Urothelium cell line (cell line): ENCODE data around the gene LAMC3.

ENCODE experiments used
- DNase-seq: peaks from one replicate; pipeline ENCODE4 v3.0.0; 2011; ENCODE audit warnings: low spot score, mixed read lengths
- FAIRE-seq: peaks from 2 replicates; lab custom pipeline; 2011; peaks lifted over from hg19 to GRCh38; lab: Jason Lieb, UNC

Gene LAMC3

DNA sequence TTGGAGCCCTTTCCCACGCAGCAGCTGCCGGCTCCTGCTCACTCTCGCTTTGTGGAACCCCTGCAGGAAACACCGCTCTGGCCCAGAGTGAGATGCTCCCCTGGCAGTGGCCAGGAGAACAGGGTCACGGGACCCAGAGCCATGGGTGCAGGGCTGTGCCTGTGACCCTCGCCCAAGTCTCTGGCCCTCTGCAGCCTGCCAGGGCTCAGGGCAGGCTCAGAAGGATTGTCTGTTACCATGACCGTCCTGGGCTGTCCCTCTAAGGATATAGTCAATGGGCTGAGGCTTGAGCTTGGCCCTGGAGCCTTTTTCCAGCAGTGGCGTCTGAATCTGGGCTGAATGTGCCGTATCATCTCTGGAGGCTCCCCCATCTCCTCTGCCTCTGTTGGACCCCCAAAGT, 58.7 kb downstream of the LAMC3 start:
- no peak for FAIRE-seq
- DNase-seq: no peak

DNA sequence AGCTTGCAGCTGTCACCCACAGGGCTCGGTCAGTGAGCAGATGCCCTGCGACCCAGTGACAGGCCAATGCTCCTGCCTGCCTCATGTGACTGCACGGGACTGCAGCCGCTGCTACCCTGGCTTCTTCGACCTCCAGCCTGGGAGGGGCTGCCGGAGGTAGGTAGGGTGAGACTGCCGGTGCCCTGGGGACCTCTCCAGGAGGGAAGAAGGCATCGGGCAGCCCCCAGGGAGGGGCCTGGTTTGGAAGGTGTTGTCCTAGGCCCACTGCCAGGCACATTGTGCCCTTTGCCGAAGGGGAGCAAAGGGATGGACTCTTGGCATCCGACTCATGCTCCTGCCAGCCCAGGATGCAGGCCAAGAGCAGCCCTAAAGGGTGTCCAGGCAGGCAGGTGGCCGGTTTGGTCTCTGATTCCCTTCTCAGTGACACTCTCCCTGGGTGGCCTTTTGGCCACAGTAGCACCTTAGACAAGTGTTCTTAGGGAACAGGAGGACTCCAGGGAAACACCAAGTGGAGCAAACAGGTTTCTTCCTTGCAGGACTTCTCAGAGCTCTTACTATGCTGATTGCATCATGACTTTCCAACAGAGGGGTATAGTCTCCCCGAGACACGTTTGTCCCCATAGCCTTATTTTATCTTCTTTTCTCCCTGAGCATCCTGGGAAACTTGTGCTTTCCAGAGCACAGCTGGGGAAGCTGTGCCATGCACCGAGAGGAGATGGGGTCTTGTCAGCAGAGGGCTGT, 59.3 kb downstream of the LAMC3 start:
- DNase-seq (no peak), FAIRE-seq (no peak)

DNA sequence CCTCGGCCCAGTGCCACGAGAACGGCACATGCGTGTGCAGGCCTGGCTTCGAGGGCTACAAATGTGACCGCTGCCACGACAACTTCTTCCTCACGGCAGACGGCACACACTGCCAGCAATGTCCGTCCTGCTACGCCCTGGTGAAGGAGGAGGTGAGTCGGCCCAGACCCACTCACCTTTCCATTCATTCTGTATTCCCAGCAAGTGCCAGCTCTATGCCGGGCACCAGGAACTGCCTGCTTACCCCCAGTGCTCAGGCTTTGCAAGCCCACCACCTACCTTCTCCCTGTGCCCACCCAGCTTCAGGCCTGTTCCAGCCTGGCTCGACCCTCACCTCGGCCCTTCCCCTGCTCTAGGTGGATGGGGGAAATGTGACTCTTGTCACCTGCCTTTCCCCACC, 60.7 kb downstream of the LAMC3 start:
- FAIRE-seq: no peak
- no peak for DNase-seq

DNA sequence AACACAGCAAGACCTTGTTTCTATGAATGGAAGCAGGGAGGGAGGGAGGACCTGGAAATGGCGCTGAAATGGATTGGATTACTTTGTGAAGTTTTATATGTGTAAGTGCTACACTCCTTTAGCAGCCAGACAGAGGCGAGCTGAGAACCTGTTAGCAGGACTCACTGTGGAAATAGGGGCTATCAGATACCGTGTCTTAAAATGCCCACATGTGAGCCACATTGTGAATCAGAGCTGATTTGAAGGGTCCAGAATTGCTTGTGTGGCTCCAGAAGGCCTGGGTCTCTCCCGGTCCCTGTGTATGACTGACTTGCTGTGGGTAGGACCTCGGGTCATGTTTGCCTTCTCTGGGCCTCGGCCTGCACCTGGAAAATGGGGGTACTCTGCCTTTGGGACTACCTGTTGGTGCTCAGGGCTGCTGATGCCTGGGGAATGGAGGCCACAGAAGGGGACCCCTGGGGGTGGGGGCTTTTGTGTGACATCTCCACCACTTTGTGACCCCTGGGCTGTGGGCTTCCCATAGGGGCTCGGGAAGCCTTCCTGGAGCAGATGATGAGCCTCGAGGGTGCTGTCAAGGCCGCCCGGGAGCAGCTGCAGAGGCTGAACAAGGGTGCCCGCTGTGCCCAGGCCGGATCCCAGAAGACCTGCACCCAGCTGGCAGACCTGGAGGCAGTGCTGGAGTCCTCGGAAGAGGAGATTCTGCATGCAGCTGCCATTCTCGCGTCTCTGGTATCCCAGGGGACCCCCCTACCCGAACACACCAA, 63.3 kb downstream of the LAMC3 start:
- FAIRE-seq: no peak
- DNase-seq: no peak

DNA sequence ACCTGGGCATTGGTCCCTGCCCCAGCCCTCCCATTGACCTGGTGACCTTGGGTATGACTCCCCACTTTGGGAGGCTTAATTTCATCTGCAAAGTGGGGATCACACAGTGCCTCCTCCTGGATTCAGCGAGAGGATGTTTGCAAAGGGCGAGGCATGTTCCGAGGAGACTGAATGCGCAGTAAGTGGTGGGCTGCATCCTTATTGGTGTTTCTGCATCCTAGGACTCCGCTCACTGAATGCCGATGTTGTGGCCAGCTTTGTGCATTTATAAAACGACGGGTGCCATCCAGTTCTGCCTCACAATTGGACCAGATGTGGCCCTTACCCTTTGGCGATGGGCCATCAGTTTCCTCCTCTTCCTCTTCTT, 63.9 kb downstream of the LAMC3 start:
- FAIRE-seq (no peak), DNase-seq (no peak)

DNA sequence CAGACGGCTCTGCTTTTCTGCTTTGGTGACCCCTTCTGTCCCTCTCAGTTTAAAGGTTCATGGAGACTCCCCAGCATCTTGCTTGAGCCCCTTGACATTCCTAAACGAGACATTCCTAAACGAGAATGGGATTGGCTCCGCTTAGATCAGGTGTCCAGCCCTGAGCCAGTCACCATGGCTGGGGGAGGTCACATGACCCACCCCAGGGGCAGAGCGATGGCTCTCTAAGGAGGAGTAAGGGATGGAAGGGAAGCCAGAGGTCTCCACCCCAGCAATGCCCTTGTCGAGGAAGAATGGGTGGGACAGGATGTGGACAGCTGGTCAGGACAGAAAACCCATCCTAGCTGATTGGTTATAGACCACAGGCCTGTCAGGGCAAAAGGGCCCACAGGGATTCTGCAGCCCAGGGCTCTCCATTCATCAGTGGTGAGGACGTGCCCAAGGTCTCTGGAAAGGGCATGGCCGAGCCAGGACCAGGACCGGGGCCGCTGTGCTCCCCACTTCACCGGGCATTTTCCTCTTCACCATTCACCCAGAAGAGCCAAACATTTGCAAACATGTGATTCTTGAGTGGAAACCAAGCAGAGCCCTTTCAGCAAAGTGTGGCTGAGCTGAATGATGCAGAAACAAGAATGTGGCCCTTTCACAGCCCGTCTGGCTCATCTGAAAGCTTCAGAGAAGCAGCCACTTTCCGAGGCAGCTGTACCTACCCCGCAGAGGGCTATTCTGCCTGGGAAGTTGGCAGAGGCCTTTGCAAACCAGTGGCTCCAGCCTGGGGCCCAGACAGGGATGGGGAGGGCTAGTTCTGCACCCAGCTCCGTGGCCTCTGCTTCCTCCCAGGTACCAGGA, 67.6 kb downstream of the LAMC3 start:
- DNase-seq: no peak
- no peak for FAIRE-seq

DNA sequence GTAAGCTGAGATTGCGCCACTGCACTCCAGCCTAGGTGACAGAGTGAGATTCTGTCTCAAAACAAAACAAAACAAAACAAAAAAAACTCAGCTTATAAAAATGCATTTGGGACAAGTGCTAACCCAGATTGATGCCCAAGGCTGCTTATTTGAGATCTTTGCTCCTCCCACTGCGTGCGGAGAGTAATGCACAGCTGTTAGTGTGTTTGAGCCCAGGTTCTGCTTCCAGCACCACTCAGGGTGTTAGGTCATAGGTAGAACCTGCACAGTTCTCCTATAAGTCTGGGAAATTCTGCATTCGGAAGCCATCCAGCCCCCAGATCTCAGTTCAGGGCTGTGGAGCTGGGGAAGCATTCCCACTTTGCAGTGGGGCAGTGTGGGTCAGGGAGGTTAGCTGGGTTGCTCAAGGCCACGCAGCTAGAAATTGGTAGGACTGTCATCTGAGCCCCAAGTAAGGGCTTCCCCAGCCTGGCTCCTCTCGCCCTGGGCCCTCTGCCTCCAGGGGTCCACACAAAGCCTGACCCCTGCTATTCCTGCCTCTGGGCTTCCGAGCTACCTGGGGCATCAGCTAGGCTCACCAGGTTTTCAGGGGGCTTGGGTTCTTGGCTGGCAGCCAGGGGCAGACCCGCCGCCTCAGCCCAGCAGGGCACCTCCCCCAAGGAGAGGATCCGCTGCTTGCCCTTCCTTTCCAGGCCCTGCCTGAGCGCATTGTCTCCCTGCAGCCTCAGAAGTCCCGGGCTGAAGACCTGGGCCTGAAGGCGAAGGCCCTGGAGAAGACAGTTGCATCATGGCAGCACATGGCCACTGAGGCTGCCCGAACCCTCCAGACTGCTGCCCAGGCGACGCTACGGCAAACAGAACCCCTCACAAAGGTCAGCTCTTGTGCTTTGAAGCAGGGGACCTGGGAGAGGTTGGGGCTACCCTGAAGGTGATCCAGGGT, 69.7 kb downstream of the LAMC3 start:
- no peak for FAIRE-seq

DNA sequence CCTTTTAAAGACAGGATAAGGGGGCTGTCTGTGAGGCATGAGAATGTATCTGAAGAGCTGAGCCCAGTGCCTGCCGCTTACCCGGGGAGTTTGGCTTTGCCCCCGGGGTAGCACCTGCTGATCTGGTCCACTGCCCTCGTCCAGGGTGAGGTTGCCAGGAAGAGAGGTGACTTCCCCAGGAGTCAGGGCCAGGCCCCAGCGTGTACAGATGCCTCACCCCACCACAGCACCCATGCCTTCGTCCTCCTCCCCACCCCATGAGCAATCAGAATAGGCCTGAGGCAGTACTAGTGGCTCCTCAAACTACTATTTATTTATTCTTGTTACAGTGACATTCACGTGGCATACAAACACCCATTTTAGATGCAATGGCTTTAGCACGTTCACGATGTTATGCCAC, 71.6 kb downstream of the LAMC3 start:
- FAIRE-seq: no peak
- DNase-seq: no peak

More for the DNA sequence above, 69.7 kb downstream of the LAMC3 start:
- no peak for DNase-seq

DNA sequence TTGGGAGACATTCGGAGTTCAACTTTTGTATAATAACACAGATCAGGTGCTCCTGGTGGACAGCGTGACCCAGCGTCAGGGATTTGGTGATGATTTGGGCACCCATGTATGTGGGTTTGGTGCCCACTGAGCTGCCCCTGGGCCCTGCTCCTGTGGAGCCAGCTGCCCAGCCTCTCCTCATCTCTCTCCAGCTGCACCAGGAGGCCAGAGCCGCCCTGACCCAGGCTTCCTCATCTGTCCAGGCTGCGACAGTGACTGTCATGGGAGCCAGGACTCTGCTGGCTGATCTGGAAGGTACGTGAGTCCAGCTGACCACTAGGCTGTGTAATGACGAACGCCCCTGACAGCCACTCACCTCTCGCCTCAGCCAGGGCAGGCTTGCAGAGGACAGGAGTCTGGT, 72.9 kb downstream of the LAMC3 start:
- no peak for DNase-seq
- FAIRE-seq: no peak

DNA sequence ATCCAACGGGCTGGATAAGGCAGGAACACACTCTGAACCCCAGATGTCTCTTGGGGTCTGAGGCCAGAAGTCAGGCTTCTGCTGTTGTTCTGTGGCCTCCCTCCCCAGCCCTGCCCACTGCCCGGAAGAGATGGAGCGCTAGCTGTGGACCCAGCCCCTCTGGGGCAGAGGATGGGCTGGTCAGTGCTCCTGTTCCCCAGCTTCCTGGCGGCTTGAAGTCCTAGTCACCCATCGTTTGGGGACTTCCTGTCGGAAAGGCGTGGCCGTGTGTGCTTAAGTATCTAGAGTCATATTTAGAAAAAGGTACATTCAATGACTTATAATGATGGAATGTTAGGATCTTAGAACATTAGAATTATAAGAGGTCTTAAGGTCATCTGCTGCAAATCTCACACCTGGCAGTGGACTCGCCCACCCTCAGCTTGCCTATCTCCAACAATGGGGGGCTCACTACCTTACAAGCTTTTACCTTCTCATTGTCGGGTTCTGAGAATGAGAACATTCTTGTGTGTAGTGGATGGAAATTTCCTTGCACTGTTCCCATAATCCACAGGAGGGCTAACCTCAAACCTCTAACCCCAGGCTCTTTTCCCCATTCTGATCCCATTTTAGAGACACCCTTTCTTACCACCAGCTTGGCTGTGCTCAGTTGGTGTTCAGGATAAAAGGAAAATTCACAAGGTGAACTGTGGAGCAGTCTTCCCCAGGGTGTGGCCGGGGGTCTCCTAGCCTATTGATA, 74.0 kb downstream of the LAMC3 start:
- FAIRE-seq (no peak), DNase-seq (peak; percentile 19)

DNA sequence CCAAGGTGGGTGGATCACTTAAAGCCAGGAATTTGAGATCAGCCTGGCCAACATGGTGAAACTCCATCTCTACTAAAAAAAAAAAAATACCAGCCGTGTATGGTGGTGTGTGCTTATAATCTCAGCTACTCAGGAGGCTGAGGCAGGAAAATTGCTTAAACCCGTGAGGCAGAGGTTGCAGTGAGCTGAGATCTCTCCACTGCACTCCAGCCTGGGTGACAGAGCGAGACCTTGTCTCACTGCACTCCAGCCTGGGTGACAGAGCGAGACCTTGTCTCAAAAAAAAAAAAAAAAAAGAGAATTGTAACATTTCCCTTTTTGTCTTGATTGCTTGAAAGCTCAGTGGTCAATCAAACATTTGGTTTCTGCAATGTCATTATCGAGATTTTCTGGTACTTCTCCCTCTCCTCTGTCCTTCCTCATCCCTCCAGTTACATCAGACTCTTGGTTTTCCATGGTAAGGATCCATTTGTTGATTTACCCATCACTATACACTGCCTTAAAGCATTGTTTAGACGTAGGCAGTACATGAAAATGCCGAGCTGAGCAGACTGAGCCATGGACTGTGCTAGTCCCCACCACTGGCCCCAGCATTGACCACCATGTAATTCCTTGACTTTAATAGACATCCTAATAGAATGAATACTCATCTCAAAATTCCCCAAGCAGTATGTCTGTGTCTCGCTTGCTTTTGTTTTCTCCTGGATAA, 75.8 kb downstream of the LAMC3 start:
- FAIRE-seq (no peak), DNase-seq (no peak)

DNA sequence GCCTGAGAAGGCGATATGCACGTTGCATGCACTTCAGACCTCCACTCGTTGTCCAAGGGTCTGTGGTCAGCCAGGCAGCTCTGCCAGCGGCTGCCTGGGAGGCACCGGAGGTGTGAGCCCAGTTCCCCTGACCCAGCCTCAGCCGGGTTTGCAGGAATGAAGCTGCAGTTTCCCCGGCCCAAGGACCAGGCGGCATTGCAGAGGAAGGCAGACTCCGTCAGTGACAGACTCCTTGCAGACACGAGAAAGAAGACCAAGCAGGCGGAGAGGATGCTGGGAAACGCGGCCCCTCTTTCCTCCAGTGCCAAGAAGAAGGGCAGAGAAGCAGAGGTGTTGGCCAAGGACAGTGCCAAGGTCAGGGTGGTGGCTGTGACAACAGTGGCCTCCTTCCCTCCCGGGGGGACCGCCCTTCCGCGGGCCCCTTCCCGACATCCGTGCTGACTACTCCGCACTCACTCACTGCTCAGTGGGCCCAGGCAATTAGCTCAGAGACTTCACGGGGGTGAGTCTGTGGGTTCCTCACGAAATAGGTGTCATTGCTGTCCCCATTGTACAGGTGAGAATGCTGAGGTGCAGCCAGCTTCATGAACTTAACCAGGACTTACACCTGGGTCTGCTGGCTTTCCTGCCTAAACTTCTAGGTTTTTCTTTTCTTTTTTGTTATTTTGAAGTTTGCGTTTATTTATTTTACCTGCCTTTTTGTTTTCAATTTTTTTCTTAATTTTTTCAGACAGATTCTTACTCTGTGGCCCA, 76.6 kb downstream of the LAMC3 start:
- no peak for DNase-seq
- FAIRE-seq: no peak

DNA sequence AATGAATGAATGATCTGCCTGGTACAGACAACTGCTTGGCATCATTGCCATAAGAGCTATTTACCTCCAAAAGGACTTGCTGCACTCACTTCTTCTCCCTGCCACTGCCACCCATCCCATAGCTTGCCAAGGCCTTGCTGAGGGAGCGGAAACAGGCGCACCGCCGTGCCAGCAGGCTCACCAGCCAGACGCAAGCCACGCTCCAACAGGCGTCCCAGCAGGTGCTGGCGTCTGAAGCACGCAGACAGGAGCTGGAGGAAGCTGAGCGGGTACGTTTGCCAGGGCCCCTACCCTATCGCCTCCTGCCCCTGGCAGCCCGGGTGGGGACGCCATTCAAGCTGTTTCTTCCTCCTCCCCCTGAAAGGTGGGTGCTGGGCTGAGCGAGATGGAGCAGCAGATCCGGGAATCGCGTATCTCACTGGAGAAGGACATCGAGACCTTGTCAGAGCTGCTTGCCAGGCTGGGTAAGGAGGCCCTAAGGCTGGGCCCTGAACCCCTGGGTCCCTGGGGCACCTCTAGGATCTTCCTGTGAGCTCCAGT, 78.5 kb downstream of the LAMC3 start:
- FAIRE-seq (no peak), DNase-seq (no peak)

DNA sequence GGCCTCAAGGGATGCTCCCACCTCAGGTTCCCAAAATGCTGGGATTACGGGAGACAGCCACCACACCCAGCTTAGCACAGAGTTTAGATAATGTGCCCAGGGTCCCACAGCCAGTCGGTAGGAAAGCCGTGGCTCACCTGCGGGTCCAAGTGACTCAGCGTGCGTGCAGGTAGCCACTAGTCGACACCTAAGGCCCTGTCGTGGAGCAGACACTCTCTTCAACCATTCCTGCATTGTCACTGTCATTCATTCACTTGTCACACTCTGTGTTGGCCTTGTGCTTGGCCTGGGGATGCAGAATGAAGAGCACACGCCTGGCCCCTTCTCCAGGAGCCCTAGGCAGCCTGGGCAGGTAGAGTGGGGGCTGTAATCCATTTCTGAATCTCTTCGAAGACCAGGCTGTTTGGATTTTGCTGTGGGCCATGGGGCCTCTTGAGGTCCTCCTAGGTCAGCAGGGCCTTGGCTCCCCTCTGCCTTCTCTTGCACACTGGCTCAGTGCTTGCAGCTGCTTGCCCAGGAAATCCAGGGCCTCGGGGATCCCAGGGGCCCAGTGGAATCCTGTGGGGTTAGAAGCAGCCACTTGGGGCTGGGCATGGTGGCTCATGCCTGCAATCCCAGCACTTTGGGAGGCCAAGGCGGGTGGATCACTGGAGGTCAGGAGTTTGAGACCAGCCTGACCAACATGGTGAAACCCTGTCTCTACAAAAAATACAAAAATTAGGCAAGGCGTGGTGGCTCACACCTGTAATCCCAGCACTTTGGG, 81.2 kb downstream of the LAMC3 start:
- FAIRE-seq: no peak
- no peak for DNase-seq

DNA sequence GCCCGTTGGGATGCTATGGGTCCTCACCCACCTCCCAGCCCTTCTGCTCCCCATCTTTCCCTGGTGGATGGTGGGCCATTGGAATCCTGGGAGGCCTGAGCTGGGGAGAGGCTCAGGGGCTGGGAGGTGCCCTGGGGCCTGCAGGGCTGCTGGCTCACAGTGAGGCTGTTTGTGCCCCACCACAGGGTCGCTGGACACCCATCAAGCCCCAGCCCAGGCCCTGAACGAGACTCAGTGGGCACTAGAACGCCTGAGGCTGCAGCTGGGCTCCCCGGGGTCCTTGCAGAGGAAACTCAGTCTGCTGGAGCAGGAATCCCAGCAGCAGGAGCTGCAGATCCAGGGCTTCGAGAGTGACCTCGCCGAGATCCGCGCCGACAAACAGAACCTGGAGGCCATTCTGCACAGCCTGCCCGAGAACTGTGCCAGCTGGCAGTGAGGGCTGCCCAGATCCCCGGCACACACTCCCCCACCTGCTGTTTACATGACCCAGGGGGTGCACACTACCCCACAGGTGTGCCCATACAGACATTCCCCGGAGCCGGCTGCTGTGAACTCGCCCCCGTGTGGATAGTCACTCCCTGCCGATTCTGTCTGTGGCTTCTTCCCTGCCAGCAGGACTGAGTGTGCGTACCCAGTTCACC, 82.5 kb downstream of the LAMC3 start:
- FAIRE-seq: no peak
- DNase-seq: no peak

DNA sequence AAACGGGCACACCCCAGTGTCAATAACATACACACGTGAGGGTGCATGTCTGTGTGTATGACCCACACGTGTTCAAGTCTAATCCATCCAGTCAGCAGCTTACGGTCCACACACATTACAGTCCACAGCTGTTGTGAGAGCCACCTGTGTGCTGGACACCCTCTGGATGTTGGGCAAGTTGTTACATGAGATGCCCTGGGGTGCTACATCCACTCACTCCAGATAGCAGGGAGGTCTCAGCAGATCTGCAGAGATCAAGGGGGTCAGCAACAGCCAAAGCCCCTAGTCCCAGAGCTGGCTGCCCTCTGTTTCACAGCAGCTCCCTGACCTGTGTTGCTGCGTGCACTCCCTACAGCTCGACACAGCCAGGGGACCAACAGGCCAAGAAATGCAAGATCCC, 83.1 kb downstream of the LAMC3 start:
- no peak for FAIRE-seq
- DNase-seq: no peak
